K562 (cell line): ENCODE results near the gene SIX3. TPM values are rescaled to one million over a fixed set of nuclear protein-coding genes. Genes with fewer than 3 reads are reported as not detected.

Source experiments
- ATAC-seq: fragments of 200-7000 bp; cut with Tn5 transposase; 3 replicates; pipeline ENCODE4 v1.9.1; 2020; ENCODE audit warnings: moderate library complexity
- BruUV-seq: library from RNA; stranded (reverse); fragments of 400-500 nt; replicated peaks from 2 replicates; lab custom pipeline; 2021; lab: Mats Ljungman, UMichigan
- CTCF ChIA-PET: fragments of 300-600 bp; formaldehyde crosslinking; extraction: SDS; loops from one replicate; lab custom pipeline; 2021; ENCODE audit warnings: low intra/inter-chr PET ratio; lab: Yijun Ruan, JAX
- POLR2A ChIA-PET: fragments of 300-600, 350-650 bp; sonication (Branson Sonifier 250); formaldehyde crosslinking; extraction: SDS; loops from one replicate; lab custom pipeline; 2021; ENCODE audit warnings: antibody characterized with exemption, inconsistent platforms; lab: Yijun Ruan, JAX
- DNase-seq, 4 experiments: peaks; one replicate each; pipeline versions ENCODE4 v3.0.0 to v3.0.0-alpha.2; 2011 to 2018; ENCODE audit warnings: low spot score in 3 of 4, mixed read lengths in 3 of 4; ENCODE audit errors: extremely low read depth in 1 of 4
- FAIRE-seq: peaks from 2 replicates; lab custom pipeline; 2011; peaks lifted over from hg19 to GRCh38; lab: Jason Lieb, UNC
- H2AFZ ChIP-seq: 2 replicates; pipeline ENCODE4 v1.6.0; 2011; ENCODE audit warnings: low read depth, low read length, control low read depth, inconsistent platforms
- H3K27ac ChIP-seq: fragments of 200-600 bp; 3 replicates; pipeline ENCODE4 v1.8.0; 2011; ENCODE audit warnings: low read depth, mild to moderate bottlenecking, control low read depth, inconsistent platforms, low read length, moderate library complexity, mixed read lengths; ENCODE audit errors: extremely low read depth
- H3K27me3 ChIP-seq, 2 experiments: fragments of 300-600 bp in 1 of 2; 2 replicates in 1 of 2; 3 replicates in 1 of 2; pipeline versions ENCODE4 v1.6.0 to v1.8.0; 2011; ENCODE audit warnings: inconsistent platforms in 2 of 2, low read length in 2 of 2, mild to moderate bottlenecking in 1 of 2, mixed read lengths in 1 of 2, moderate library complexity in 1 of 2; ENCODE audit not compliant: control insufficient read depth in 2 of 2, insufficient read depth in 2 of 2
- H3K36me3 ChIP-seq: fragments of 300-600 bp; 3 replicates; pipeline ENCODE4 v1.8.0; 2011; ENCODE audit warnings: mild to moderate bottlenecking, low read length, inconsistent platforms; ENCODE audit not compliant: control insufficient read depth, insufficient read depth
- H3K4me1 ChIP-seq, 2 experiments: fragments of 200-600 bp in 1 of 2; replicated peaks in 1 of 2; 2 replicates in 1 of 2; 3 replicates in 1 of 2; pipeline versions ENCODE4 v1.5.1 to v1.8.0; 2011; ENCODE audit warnings: inconsistent platforms in 2 of 2, low read length in 2 of 2, mild to moderate bottlenecking in 1 of 2, mixed read lengths in 1 of 2, moderate library complexity in 1 of 2; ENCODE audit not compliant: control insufficient read depth in 2 of 2, insufficient read depth in 2 of 2
- H3K4me2 ChIP-seq: 2 replicates; pipeline ENCODE4 v1.6.1; 2011; ENCODE audit warnings: low read length, control low read depth, inconsistent platforms, mixed read lengths; ENCODE audit not compliant: insufficient read depth
- H3K4me3 ChIP-seq: fragments of 200-600 bp; sonication (generic), shearing (Covaris generic); 2 replicates; pipeline ENCODE4 v1.5.1; 2016; ENCODE audit warnings: control low read depth, inconsistent platforms
- H3K79me2 ChIP-seq: fragments of 200-600 bp; 3 replicates; pipeline ENCODE4 v1.8.0; 2011; ENCODE audit warnings: low read length, inconsistent platforms; ENCODE audit not compliant: control insufficient read depth, insufficient read depth
- H3K9ac ChIP-seq, 2 experiments: 2 replicates each; pipeline versions ENCODE4 v1.6.0 to v1.6.1; 2011; ENCODE audit warnings: low read depth in 2 of 2, low read length in 2 of 2, control low read depth in 1 of 2, inconsistent platforms in 1 of 2, mild to moderate bottlenecking in 1 of 2, mixed read lengths in 1 of 2; ENCODE audit not compliant: insufficient read depth in 1 of 2
- H3K9me1 ChIP-seq: one replicate; pipeline ENCODE4 v1.6.0; 2011; ENCODE audit warnings: inconsistent platforms, mild to moderate bottlenecking, low read length, moderate library complexity; ENCODE audit not compliant: control insufficient read depth, insufficient read depth
- H3K9me3 ChIP-seq: replicated peaks from 2 replicates; pipeline ENCODE4 v1.5.1; 2011; ENCODE audit warnings: low read depth, low read length, inconsistent platforms; ENCODE audit not compliant: control insufficient read depth, insufficient read depth
- H4K20me1 ChIP-seq: replicated peaks from 2 replicates; pipeline ENCODE4 v1.6.1; 2011; ENCODE audit warnings: low read length, inconsistent platforms, mixed read lengths; ENCODE audit not compliant: control insufficient read depth, insufficient read depth
- MCM3 ChIP-seq: fragments of 450-650 bp; IDR thresholded peaks from 2 replicates; pipeline ENCODE4 v1.6.1; 2016
- MYBL2 ChIP-seq, 2 experiments: fragments of 450-650 bp in 1 of 2; sonication (generic) in 1 of 2; formaldehyde crosslinking in 1 of 2; IDR thresholded peaks; 2 replicates each; pipeline versions ENCODE4 v1.6.1 to v1.8.1; 2017 to 2022; ENCODE audit warnings: borderline replicate concordance in 1 of 2, inconsistent platforms in 1 of 2, low read depth in 1 of 2, mild to moderate bottlenecking in 1 of 2, missing genetic modification reagents in 1 of 2, moderate library complexity in 1 of 2
- NUFIP1 ChIP-seq: fragments of 450-650 bp; IDR thresholded peaks from 2 replicates; pipeline ENCODE4 v1.6.1; 2018; ENCODE audit not compliant: partially characterized antibody
- RAD21 ChIP-seq, 2 experiments: fragments of 250-450 bp in 1 of 2; fragments of 450-650 bp in 1 of 2; sonication (Bioruptor Pico) in 1 of 2; formaldehyde crosslinking in 1 of 2; IDR thresholded peaks in 1 of 2; conservative IDR thresholded peaks in 1 of 2; 2 replicates each; pipeline versions ENCODE4 v1.4.0 to v1.8.0; 2020 to 2022; ENCODE audit warnings: mild to moderate bottlenecking in 2 of 2, moderate library complexity in 1 of 2
- RBBP5 ChIP-seq: fragments of 200-600 bp; sonication (generic); IDR thresholded peaks from 2 replicates; pipeline ENCODE4 v1.6.1; 2012; ENCODE audit warnings: borderline replicate concordance, mild to moderate bottlenecking, low read length, control low read depth, inconsistent platforms; ENCODE audit not compliant: insufficient read depth, poor library complexity, severe bottlenecking
- RBFOX2 ChIP-seq: fragments of 200-400 bp; formaldehyde crosslinking; IDR thresholded peaks from 2 replicates; pipeline ENCODE4 v1.6.1; 2017; ENCODE audit warnings: low read depth, mild to moderate bottlenecking, low read length, moderate library complexity
- SNRNP70 ChIP-seq: fragments of 200-400 bp; formaldehyde crosslinking; optimal IDR thresholded peaks from 2 replicates; pipeline ENCODE3; 2017; ENCODE audit warnings: low read depth, low read length
- TAF1 ChIP-seq: IDR thresholded peaks from 2 replicates; pipeline ENCODE4 v1.6.1; 2011; ENCODE audit warnings: mild to moderate bottlenecking, low read length, moderate library complexity; ENCODE audit not compliant: insufficient read depth, control insufficient read depth, severe bottlenecking; ENCODE audit errors: extremely low read depth
- ZNF41 ChIP-seq: fragments of 250-450 bp; sonication (Bioruptor Pico); conservative IDR thresholded peaks from 2 replicates; pipeline ENCODE4 v1.4.0; 2020; ENCODE audit warnings: mild to moderate bottlenecking
- WGBS: fragments of 100-300 bp; shearing (Covaris generic); methylation state at CpG from one replicate; pipeline ENCODE4 v1.1.6; 2016; ENCODE audit warnings: low coverage, mixed read lengths; ENCODE audit not compliant: insufficient coverage; ENCODE audit errors: missing lambda C conversion rate; 5-methylcytosine and 5-hydroxymethylcytosine counted together
- in situ Hi-C: fragments of 300-500 bp; cut with MboI; formaldehyde crosslinking; loops from 4 replicates; pipeline ENCODE4 v1.15.0; 2018; ENCODE audit warnings: inconsistent platforms, mixed read lengths
- intact Hi-C: fragments of 100-400 bp; cut with micrococcal nuclease; formaldehyde crosslinking; loops from 2 replicates; pipeline ENCODE4 v1.14.2; 2022
- polyA plus RNA-seq, 8 experiments: library from polyadenylated mRNA; depleted of rRNA in 4 of 8; stranded (reverse) in 5 of 8; unstranded in 3 of 8; fragments of >200 nt; fragmentation: Nextera tagmentation in 2 of 8; fragmentation: Illumina TruSeq in 1 of 8; extraction: Ambion mirVana in 2 of 8; extraction: Trizol in 1 of 8; gene quantifications; 2 replicates each; pipeline versions ENCODE4 v1.2.1 to v1.2.3, GENCODE V29; 2011 to 2014; ENCODE audit warnings: inconsistent platforms in 1 of 8, missing spikeins in 1 of 8
- total RNA-seq, 7 experiments: library from RNA; depleted of rRNA in 6 of 7; stranded (reverse); fragments of >200 nt in 6 of 7; fragmentation: Illumina TruSeq in 2 of 7; extraction: Trizol in 2 of 7; gene quantifications; 2 replicates each; pipeline versions ENCODE4 v1.2.1 to v1.2.3, GENCODE V29; 2011 to 2021; ENCODE audit warnings: low replicate concordance in 1 of 7
- TF ChIP-seq, protein P1 (sequence below), 2 experiments: fragments of 200-800 bp in 1 of 2; sonication (Bioruptor generic) in 1 of 2; sonication (generic) in 1 of 2; formaldehyde crosslinking in 1 of 2; IDR thresholded peaks in 1 of 2; conservative IDR thresholded peaks in 1 of 2; 2 replicates each; pipeline versions ENCODE4 v1.5.0 to v1.6.1; 2016 to 2020; ENCODE audit warnings: missing compliant biosample characterization in 1 of 2, missing genetic modification characterization in 1 of 2, missing genetic modification reagents in 1 of 2
- TF ChIP-seq, protein P2 (sequence below): fragments of 450-650 bp; IDR thresholded peaks from 2 replicates; pipeline ENCODE4 v1.6.1; 2016; ENCODE audit warnings: borderline replicate concordance
- TF ChIP-seq, protein P3 (sequence below): sonication (generic); formaldehyde crosslinking; IDR thresholded peaks from 2 replicates; pipeline ENCODE4 v1.9.0; 2022; ENCODE audit warnings: mild to moderate bottlenecking, missing genetic modification reagents

SIX3 gene
- total and polyA plus RNA-seq, 9 of the 15 experiments (the other 6 are each of a cell fraction or from before 2014, with no cell fraction given), result not detected

DNA sequence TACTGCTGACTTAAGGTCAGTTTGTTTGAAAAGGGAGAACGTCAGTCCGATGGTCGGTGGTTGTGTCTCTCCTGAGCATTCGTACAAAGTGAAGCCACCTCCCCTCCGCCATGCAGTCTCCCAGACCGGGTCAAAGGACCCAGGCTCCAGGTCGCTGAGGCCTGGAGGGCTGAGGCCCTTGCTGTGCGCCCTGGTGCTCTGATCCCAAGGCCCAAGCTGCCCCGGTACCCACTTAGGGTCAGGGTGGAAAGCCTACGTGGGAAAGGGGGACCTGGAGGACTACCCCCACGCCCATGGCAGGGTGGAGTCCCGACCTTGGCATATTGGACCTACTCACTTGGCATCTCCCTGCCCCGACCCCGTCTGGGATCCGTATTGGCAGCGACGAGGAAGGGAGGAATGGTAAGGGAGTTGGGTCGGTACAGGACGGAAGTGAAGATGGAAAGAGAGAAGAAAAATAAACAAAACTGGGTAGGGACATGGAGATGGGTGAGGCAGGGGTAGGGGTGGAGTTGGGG lies 8.0 kb upstream of the SIX3 start (continued):
- no peak for TF ChIP-seq RBBP5
- TF ChIP-seq, protein P1, sequence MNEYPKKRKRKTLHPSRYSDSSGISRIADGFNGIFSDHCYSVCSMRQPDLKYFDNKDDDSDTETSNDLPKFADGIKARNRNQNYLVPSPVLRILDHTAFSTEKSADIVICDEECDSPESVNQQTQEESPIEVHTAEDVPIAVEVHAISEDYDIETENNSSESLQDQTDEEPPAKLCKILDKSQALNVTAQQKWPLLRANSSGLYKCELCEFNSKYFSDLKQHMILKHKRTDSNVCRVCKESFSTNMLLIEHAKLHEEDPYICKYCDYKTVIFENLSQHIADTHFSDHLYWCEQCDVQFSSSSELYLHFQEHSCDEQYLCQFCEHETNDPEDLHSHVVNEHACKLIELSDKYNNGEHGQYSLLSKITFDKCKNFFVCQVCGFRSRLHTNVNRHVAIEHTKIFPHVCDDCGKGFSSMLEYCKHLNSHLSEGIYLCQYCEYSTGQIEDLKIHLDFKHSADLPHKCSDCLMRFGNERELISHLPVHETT (CRISPR knock-in tag; conservative IDR thresholded peaks at IDR 0.05 in 1 of 2, IDR thresholded peaks at IDR 0.05 in 1 of 2), result no peak
- TF ChIP-seq SNRNP70, result no peak
- TF ChIP-seq NUFIP1, result no peak
- no peak for TF ChIP-seq TAF1
- TF ChIP-seq ZNF41 (CRISPR knock-in tag), result no peak

DNA sequence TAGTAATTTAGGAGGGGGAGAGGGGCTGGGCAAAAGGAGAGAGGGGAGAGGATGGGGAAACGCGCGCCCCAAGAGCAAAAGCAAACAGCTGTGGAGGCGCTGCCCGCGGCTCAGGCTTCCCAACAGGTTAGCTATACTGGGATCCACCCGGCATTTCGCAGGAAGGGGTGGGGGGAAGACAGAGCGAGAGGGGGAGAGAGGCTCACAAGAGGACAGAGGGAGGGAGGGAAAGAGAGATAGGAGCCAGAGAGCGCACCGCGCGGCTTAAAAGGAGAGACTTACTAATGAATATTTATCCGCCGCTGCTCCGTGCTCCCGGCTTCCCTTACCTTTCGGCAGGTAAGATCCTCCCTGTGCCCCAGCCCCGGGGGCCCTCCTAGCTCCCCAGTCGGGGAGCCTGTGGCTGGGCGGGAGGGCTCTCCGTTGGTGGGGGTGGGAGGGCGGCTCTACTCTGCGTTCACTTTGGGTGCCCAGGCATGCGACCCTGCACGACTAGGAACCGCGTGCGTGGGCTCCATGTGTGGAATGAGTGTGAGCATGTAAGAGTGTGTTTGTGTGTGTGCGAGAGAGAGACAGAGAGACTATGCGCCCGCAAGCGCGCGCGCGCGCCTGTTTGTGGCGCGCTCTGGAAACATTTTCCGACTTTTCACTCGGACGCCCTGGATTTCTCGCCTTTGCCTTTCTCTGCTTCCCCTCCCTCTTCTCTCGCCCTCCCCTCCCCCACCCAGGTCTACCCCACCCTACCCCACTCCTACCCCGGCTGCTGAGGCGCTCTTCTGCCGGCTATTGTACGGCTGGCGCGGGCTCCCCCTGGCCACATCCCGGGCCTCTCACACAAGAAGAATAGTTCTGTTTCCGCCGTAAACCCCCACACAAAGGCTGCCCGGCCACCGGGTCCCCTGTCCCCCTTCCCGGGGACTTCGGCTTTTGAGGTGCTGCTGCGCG lies 7.2 kb upstream of the SIX3 start:
- FAIRE-seq, result no peak
- Histone ChIP-seq H3K4me3 (no peak overlapping the region), H3K79me2 (no peaks in the 10 kb centered on the region), H2AFZ (no peak overlapping the region), H3K36me3 (no peaks in the 10 kb centered on the region), H3K4me2 (no peak overlapping the region), H3K9ac (no peak overlapping the region), H3K9me3 (no peaks in the 10 kb centered on the region), H4K20me1 (no peaks in the 10 kb centered on the region), H3K9me1 (no peaks in the 10 kb centered on the region), H3K4me1 (peaks cover 0 to 15% of the 10 kb centered on the region in 2 experiments; a peak in 2 of 5 replicates)
- intact Hi-C loops, result no loop called here
- no peak for DNase-seq
- in situ Hi-C loops, result no loop called here
- CTCF ChIA-PET, result no interaction called here
- TF ChIP-seq, protein P2, sequence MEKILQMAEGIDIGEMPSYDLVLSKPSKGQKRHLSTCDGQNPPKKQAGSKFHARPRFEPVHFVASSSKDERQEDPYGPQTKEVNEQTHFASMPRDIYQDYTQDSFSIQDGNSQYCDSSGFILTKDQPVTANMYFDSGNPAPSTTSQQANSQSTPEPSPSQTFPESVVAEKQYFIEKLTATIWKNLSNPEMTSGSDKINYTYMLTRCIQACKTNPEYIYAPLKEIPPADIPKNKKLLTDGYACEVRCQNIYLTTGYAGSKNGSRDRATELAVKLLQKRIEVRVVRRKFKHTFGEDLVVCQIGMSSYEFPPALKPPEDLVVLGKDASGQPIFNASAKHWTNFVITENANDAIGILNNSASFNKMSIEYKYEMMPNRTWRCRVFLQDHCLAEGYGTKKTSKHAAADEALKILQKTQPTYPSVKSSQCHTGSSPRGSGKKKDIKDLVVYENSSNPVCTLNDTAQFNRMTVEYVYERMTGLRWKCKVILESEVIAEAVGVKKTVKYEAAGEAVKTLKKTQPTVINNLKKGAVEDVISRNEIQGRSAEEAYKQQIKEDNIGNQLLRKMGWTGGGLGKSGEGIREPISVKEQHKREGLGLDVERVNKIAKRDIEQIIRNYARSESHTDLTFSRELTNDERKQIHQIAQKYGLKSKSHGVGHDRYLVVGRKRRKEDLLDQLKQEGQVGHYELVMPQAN, result no peak
- TF ChIP-seq RBFOX2 (no peak), MCM3 (no peak), MYBL2 (IDR thresholded peaks at IDR 0.05; ENCODE audit: low read depth) (no peak), MYBL2 (CRISPR knock-in tag; IDR thresholded peaks at IDR 0.05; ENCODE audit: borderline replicate concordance) (no peak), RAD21 (CRISPR knock-in tag; conservative IDR thresholded peaks at IDR 0.05 in 1 of 2, IDR thresholded peaks at IDR 0.05 in 1 of 2) (no peak)
- TF ChIP-seq, protein P3, sequence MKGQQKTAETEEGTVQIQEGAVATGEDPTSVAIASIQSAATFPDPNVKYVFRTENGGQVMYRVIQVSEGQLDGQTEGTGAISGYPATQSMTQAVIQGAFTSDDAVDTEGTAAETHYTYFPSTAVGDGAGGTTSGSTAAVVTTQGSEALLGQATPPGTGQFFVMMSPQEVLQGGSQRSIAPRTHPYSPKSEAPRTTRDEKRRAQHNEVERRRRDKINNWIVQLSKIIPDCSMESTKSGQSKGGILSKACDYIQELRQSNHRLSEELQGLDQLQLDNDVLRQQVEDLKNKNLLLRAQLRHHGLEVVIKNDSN (CRISPR knock-in tag), result no peak
- TF ChIP-seq, all 486 proteins: peak for 0
- no TSS peak for BruUV-seq
- Histone ChIP-seq H3K27me3 (peaks cover 64 to 77% of the 10 kb centered on the region in 2 experiments; a peak in 3 of 5 replicates), H3K27ac (no peak overlapping the region)
- ATAC-seq, result no peak
- 71% methylated on average over 18 of the region's 60 CpGs for WGBS
- POLR2A ChIA-PET, result no interaction called here
